DOHH2 (cell line): ENCODE measurements around the gene RNF133.

Experiments
- H3F3A ChIP-seq: fragments of 200-600 bp; sonication (generic), shearing (Covaris generic); 2 replicates; pipeline ENCODE4 v1.6.0; 2016; ENCODE audit warnings: antibody characterized with exemption, mild to moderate bottlenecking; ENCODE audit not compliant: control insufficient read depth, insufficient read depth
- H3K27ac ChIP-seq: fragments of 200-600 bp; sonication (generic); 2 replicates; pipeline ENCODE4 v1.5.1; 2014; ENCODE audit warnings: low read depth, mild to moderate bottlenecking, low read length, moderate library complexity
- H3K27me3 ChIP-seq: fragments of 200-600 bp; sonication (generic); 2 replicates; pipeline ENCODE4 v1.6.1; 2014; ENCODE audit warnings: mild to moderate bottlenecking, low read length, mixed read lengths; ENCODE audit not compliant: control insufficient read depth
- H3K36me3 ChIP-seq: fragments of 200-600 bp; sonication (generic); 2 replicates; pipeline ENCODE4 v1.6.1; 2014; ENCODE audit warnings: mild to moderate bottlenecking, low read length, moderate library complexity, mixed read lengths; ENCODE audit not compliant: control insufficient read depth
- H3K4me1 ChIP-seq: fragments of 200-600 bp; sonication (generic); 2 replicates; pipeline ENCODE4 v1.6.1; 2014; ENCODE audit warnings: mild to moderate bottlenecking, low read length, mixed read lengths; ENCODE audit not compliant: control insufficient read depth
- H3K4me2 ChIP-seq: fragments of 200-600 bp; sonication (generic); 2 replicates; pipeline ENCODE4 v1.6.0; 2014; ENCODE audit warnings: mild to moderate bottlenecking, low read length, moderate library complexity
- H3K4me3 ChIP-seq: fragments of 200-600 bp; sonication (generic); 2 replicates; pipeline ENCODE4 v1.5.1; 2014; ENCODE audit warnings: mild to moderate bottlenecking, low read length, mixed read lengths
- H3K79me2 ChIP-seq: fragments of 200-600 bp; sonication (generic); 2 replicates; pipeline ENCODE4 v1.6.1; 2014; ENCODE audit warnings: mild to moderate bottlenecking, low read length, mixed read lengths; ENCODE audit not compliant: control insufficient read depth
- H3K9me2 ChIP-seq: fragments of 200-600 bp; sonication (generic); replicated peaks from 2 replicates; pipeline ENCODE4 v1.6.1; 2014; ENCODE audit warnings: mild to moderate bottlenecking, low read length, mixed read lengths; ENCODE audit not compliant: control insufficient read depth
- H3K9me3 ChIP-seq: fragments of 200-600 bp; sonication (generic); 2 replicates; pipeline ENCODE4 v1.6.1; 2014; ENCODE audit warnings: antibody characterized with exemption, low read length, mixed read lengths; ENCODE audit not compliant: control insufficient read depth, insufficient read depth
- H4K20me1 ChIP-seq: fragments of 200-600 bp; sonication (generic); 2 replicates; pipeline ENCODE4 v1.6.0; 2014; ENCODE audit warnings: low read depth, mild to moderate bottlenecking, antibody characterized with exemption, low read length, moderate library complexity; ENCODE audit not compliant: control insufficient read depth, insufficient read depth
- CTCF ChIP-seq: fragments of 200-600 bp; sonication (generic); IDR thresholded peaks from one replicate; pipeline ENCODE4 v1.5.1; 2014; ENCODE audit warnings: antibody characterized with exemption, mild to moderate bottlenecking, low read depth, low read length; ENCODE audit not compliant: poor library complexity, severe bottlenecking
- EZH2phosphoT487 ChIP-seq: fragments of 200-600 bp; sonication (generic); IDR thresholded peaks from 2 replicates; pipeline ENCODE4 v1.6.1; 2017; ENCODE audit warnings: borderline replicate concordance, mild to moderate bottlenecking, antibody characterized with exemption, low read length, moderate library complexity, mixed read lengths

RNF133 gene

GRCh38 chr7:122710916-122711315 lies 12.0 kb upstream of the RNF133 start:
- Histone ChIP-seq H4K20me1 (no peaks in the 10 kb centered on the region), H3K9me2 (no peaks in the 10 kb centered on the region), H3K79me2 (no peaks in the 10 kb centered on the region), H3K4me2 (no peak overlapping the region), H3K4me1 (no peaks in the 10 kb centered on the region), H3K9me3 (no peaks in the 10 kb centered on the region), H3K27ac (no peak overlapping the region), H3K36me3 (no peaks in the 10 kb centered on the region), H3K4me3 (no peak overlapping the region), H3K27me3 (no peaks in the 10 kb centered on the region), H3F3A (no peaks in the 10 kb centered on the region)
- no peak for TF ChIP-seq EZH2phosphoT487
- no peak for TF ChIP-seq CTCF

DNA sequence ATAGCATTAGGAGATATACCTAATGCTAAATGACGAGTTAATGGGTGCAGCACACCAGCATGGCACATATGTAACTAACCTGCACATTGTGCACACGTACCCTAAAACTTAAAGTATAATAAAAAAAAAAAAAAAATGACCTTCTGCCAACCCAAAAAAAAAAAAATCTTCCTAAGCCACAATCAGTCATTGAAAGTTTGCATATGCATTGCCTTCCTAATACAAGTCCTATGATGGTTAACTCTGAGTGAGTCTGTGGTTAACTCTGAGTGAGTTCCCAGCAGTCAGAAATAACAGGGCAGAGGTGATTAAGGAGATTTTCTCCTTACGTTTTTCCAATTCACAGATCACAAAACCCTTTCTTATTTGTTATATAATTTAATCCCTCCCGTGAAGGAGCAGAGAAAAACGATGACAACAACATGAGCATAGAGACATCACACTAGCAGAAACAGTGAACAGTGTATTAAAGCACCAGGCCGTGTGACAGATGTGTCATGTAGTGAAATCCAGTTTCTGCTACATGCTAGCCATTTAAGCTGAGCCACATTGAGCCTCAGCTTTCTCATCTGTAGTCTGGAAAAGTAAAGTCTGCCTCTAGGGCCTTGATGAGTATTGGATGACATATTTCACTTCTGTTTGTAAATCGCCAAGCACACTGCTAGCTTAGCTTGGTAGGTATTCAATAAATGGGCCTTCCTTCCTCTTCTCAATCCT lies 11.2 kb upstream of the RNF133 start:
- Histone ChIP-seq H3K4me2 (no peak overlapping the region), H3K9me3 (no peaks in the 10 kb centered on the region), H3K36me3 (no peaks in the 10 kb centered on the region), H3K27me3 (no peaks in the 10 kb centered on the region), H4K20me1 (no peaks in the 10 kb centered on the region), H3K27ac (no peak overlapping the region), H3K4me3 (no peak overlapping the region), H3F3A (no peaks in the 10 kb centered on the region), H3K4me1 (no peaks in the 10 kb centered on the region), H3K9me2 (no peaks in the 10 kb centered on the region), H3K79me2 (no peaks in the 10 kb centered on the region)
- TF ChIP-seq CTCF, result no peak
- no peak for TF ChIP-seq EZH2phosphoT487

DNA sequence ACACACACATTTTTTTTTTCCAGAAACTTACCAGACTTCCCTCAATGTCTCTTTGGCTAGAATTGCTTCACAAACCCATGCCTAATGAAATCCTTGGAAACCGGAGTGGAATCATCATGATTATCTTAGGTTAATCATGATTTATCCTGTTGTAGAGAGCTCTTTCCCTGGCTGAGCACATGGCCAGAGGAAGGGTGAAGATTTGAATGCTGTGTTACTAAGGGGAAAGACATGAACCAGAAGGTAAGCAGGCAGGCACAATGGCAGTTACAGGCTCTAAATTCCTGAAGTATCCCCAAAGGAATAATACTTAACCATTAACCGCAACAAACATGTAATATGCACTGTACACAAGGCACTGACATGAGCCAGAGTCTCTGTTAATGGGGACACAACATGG lies 7.9 kb upstream of the RNF133 start:
- H3K36me3 ChIP-seq, result no peaks in the 10 kb centered on the region
- TF ChIP-seq CTCF, result no peak
- TF ChIP-seq EZH2phosphoT487, result no peak
- H3K27ac ChIP-seq, result no peak overlapping the region
- H3K4me3 ChIP-seq, result no peak overlapping the region
- no peaks in the 10 kb centered on the region for H3K4me1 ChIP-seq
- no peak overlapping the region for H3K4me2 ChIP-seq
- H4K20me1 ChIP-seq, result no peaks in the 10 kb centered on the region
- H3K9me3 ChIP-seq, result no peaks in the 10 kb centered on the region
- no peaks in the 10 kb centered on the region for H3K27me3 ChIP-seq
- H3K9me2 ChIP-seq, result no peaks in the 10 kb centered on the region
- H3K79me2 ChIP-seq, result no peaks in the 10 kb centered on the region
- no peaks in the 10 kb centered on the region for H3F3A ChIP-seq
